Adrenal gland (tissue), 5 donors: ENCODE data around the gene CDRT4.
"Not testable (repeated sequence)": the region's sequence is repeated elsewhere in the genome, so short reads cannot be mapped to it uniquely, and the experiment has no call there.

Experiments used
- POLR2A ChIP-seq, 2 donors: fragments of 450-650 bp; IDR thresholded peaks; one replicate each; pipeline ENCODE4 v1.6.1; 2017; ENCODE audit warnings: antibody characterized with exemption in 2 of 2, mild to moderate bottlenecking in 2 of 2, moderate library complexity in 1 of 2
- TF ChIP-seq, protein P1 (sequence below), 6 experiments: fragments of 450-650 bp in 4 of 6; fragments of 200-600 bp in 2 of 6; sonication (generic) in 1 of 6; IDR thresholded peaks; 1 replicate in 5 of 6; 2 replicates in 1 of 6; pipeline versions ENCODE4 v1.5.1 to v1.8.0; 2016 to 2021; ENCODE audit warnings: antibody characterized with exemption in 6 of 6, mild to moderate bottlenecking in 2 of 6, moderate library complexity in 1 of 6
- donor health status: DM: no; HTN: no; CAD: no.

DNA sequence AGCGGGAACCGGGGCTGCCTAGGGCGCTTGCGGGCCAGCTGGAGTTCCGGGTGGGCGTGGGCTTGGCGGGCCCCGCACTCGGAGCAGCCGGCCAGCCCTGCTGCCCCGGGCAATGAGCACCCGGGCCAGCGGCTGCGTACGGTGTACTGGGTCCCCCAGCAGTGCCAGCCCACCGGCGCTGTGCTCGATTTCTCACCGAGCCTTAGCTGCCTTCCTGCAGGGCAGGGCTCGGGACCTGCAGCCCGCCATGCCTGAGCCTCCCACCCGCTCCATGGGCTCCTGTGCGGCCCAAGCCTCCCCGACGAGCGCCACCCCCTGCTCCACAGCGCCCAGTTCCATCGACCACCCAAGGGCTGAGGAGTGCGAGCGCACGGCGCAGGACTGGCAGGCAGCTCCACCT is 38.3 kb upstream of the CDRT4 start:
- TF ChIP-seq, protein P1, sequence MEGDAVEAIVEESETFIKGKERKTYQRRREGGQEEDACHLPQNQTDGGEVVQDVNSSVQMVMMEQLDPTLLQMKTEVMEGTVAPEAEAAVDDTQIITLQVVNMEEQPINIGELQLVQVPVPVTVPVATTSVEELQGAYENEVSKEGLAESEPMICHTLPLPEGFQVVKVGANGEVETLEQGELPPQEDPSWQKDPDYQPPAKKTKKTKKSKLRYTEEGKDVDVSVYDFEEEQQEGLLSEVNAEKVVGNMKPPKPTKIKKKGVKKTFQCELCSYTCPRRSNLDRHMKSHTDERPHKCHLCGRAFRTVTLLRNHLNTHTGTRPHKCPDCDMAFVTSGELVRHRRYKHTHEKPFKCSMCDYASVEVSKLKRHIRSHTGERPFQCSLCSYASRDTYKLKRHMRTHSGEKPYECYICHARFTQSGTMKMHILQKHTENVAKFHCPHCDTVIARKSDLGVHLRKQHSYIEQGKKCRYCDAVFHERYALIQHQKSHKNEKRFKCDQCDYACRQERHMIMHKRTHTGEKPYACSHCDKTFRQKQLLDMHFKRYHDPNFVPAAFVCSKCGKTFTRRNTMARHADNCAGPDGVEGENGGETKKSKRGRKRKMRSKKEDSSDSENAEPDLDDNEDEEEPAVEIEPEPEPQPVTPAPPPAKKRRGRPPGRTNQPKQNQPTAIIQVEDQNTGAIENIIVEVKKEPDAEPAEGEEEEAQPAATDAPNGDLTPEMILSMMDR (IDR thresholded peaks at IDR 0.05): not testable (repeated sequence)
- not testable (repeated sequence) for TF ChIP-seq POLR2A (IDR thresholded peaks at IDR 0.05)
